SK-N-SH treated with all-trans-retinoic acid at 6 μM for 48 hours (cell line): ENCODE measurements around the gene CNTN4.

Experiments
- ATAC-seq: fragments of 200-7000 bp; cut with Tn5 transposase; 3 replicates; pipeline ENCODE4 v1.9.1; 2020; ENCODE audit warnings: mild to moderate bottlenecking, moderate library complexity
- ARNTL ChIP-seq: fragments of 450-650 bp; formaldehyde crosslinking; IDR thresholded peaks from 2 replicates; pipeline ENCODE4 v1.5.0; 2020; ENCODE audit warnings: low read depth, mild to moderate bottlenecking, moderate library complexity, borderline replicate concordance
- BACH2 ChIP-seq: fragments of 250-450 bp; sonication (Bioruptor Pico); IDR thresholded peaks from 2 replicates; pipeline ENCODE4 v1.9.0; 2021; ENCODE audit warnings: mild to moderate bottlenecking, borderline replicate concordance
- CSDC2 ChIP-seq: fragments of 250-450 bp; sonication (Bioruptor Pico); IDR thresholded peaks from 2 replicates; pipeline ENCODE4 v1.5.0; 2020; ENCODE audit warnings: mild to moderate bottlenecking, moderate library complexity
- CSRNP3 ChIP-seq: fragments of 250-450 bp; sonication (Bioruptor Pico); IDR thresholded peaks from 2 replicates; pipeline ENCODE4 v1.5.1; 2021; ENCODE audit warnings: mild to moderate bottlenecking, moderate library complexity
- ESRRG ChIP-seq: fragments of 250-450 bp; sonication (Bioruptor Pico); IDR thresholded peaks from 2 replicates; pipeline ENCODE4 v1.6.1; 2021; ENCODE audit warnings: mild to moderate bottlenecking
- GLIS3 ChIP-seq: fragments of 250-450 bp; sonication (Bioruptor Pico); IDR thresholded peaks from 2 replicates; pipeline ENCODE4 v1.5.0; 2020; ENCODE audit warnings: mild to moderate bottlenecking, moderate library complexity
- ISL1 ChIP-seq: fragments of 250-450 bp; sonication (Bioruptor Pico); IDR thresholded peaks from 2 replicates; pipeline ENCODE4 v2.1.2; 2022; ENCODE audit warnings: mild to moderate bottlenecking, moderate library complexity
- OSR1 ChIP-seq: fragments of 250-450 bp; sonication (Bioruptor Pico); IDR thresholded peaks from 2 replicates; pipeline ENCODE4 v1.8.0; 2022; ENCODE audit warnings: moderate library complexity, mild to moderate bottlenecking, inconsistent platforms
- PATZ1 ChIP-seq: fragments of 250-450 bp; sonication (Bioruptor Pico); IDR thresholded peaks from 2 replicates; pipeline ENCODE4 v1.8.0; 2020; ENCODE audit warnings: mild to moderate bottlenecking, moderate library complexity, borderline replicate concordance
- POU6F1 ChIP-seq: fragments of 250-450 bp; sonication (Bioruptor Pico); IDR thresholded peaks from 2 replicates; pipeline ENCODE4 v1.8.0; 2021; ENCODE audit warnings: low read depth, mild to moderate bottlenecking, moderate library complexity, borderline replicate concordance
- PPARA ChIP-seq: fragments of 250-450 bp; sonication (Bioruptor Pico); IDR thresholded peaks from 2 replicates; pipeline ENCODE4 v1.5.0; 2020; ENCODE audit warnings: mild to moderate bottlenecking, borderline replicate concordance
- SNAI2 ChIP-seq: fragments of 250-450 bp; sonication (Bioruptor Pico); IDR thresholded peaks from 2 replicates; pipeline ENCODE4 v1.5.0; 2020; ENCODE audit warnings: mild to moderate bottlenecking, moderate library complexity
- TCF4 ChIP-seq: fragments of 250-450 bp; sonication (Bioruptor Pico); IDR thresholded peaks from 2 replicates; pipeline ENCODE4 v1.8.0; 2021; ENCODE audit warnings: mild to moderate bottlenecking, moderate library complexity, borderline replicate concordance
- TOX ChIP-seq: fragments of 250-450 bp; sonication (Bioruptor Pico); IDR thresholded peaks from 2 replicates; pipeline ENCODE4 v1.8.0; 2021; ENCODE audit warnings: mild to moderate bottlenecking, moderate library complexity, borderline replicate concordance
- TSHZ2 ChIP-seq: fragments of 250-450 bp; sonication (Bioruptor Pico); IDR thresholded peaks from 2 replicates; pipeline ENCODE4 v1.5.0; 2020; ENCODE audit warnings: mild to moderate bottlenecking, moderate library complexity
- ZC3H10 ChIP-seq: fragments of 250-450 bp; sonication (Bioruptor Pico); IDR thresholded peaks from 2 replicates; pipeline ENCODE4 v1.5.1; 2021; ENCODE audit warnings: mild to moderate bottlenecking, moderate library complexity
- ZFP3 ChIP-seq: fragments of 250-450 bp; sonication (Bioruptor Pico); IDR thresholded peaks from 2 replicates; pipeline ENCODE4 v1.5.0; 2020; ENCODE audit warnings: mild to moderate bottlenecking, moderate library complexity
- ZFP30 ChIP-seq: fragments of 450-650 bp; formaldehyde crosslinking; IDR thresholded peaks from 2 replicates; pipeline ENCODE4 v1.5.0; 2022; ENCODE audit warnings: mild to moderate bottlenecking, moderate library complexity
- ZNF565 ChIP-seq: fragments of 450-650 bp; formaldehyde crosslinking; conservative IDR thresholded peaks from 2 replicates; pipeline ENCODE4 v1.5.0; 2020; ENCODE audit warnings: low read depth, mild to moderate bottlenecking, moderate library complexity
- ZNF70 ChIP-seq: fragments of 450-650 bp; formaldehyde crosslinking; IDR thresholded peaks from 2 replicates; pipeline ENCODE4 v1.5.0; 2020; ENCODE audit warnings: mild to moderate bottlenecking, moderate library complexity
- ZNF8 ChIP-seq: fragments of 450-650 bp; formaldehyde crosslinking; IDR thresholded peaks from 2 replicates; pipeline ENCODE4 v1.5.0; 2020; ENCODE audit warnings: mild to moderate bottlenecking, moderate library complexity

The CNTN4 gene

GRCh38 chr3:2851835-2852234 is 753.2 kb downstream of the CNTN4 start:
- TF ChIP-seq SNAI2 (CRISPR knock-in tag) (no peak), TOX (CRISPR knock-in tag) (no peak), GLIS3 (CRISPR knock-in tag) (no peak), ZFP30 (CRISPR knock-in tag) (no peak), TCF4 (CRISPR knock-in tag) (no peak), ESRRG (CRISPR knock-in tag) (no peak), ZC3H10 (CRISPR knock-in tag) (no peak), CSRNP3 (CRISPR knock-in tag) (no peak), POU6F1 (CRISPR knock-in tag) (no peak), BACH2 (CRISPR knock-in tag) (no peak), ZNF8 (CRISPR knock-in tag) (no peak), ARNTL (CRISPR knock-in tag) (no peak), ISL1 (CRISPR knock-in tag) (no peak), CSDC2 (CRISPR knock-in tag) (no peak), TSHZ2 (CRISPR knock-in tag) (no peak), PPARA (CRISPR knock-in tag) (no peak), OSR1 (no peak), ZFP3 (CRISPR knock-in tag) (no peak), ZNF565 (CRISPR knock-in tag) (no peak), ZNF70 (no peak)
- TF ChIP-seq, all 23 proteins: peak for 0
- ATAC-seq = no peak

GRCh38 chr3:2853651-2854050 is 755.0 kb downstream of the CNTN4 start:
- ATAC-seq = no peak
- TF ChIP-seq GLIS3 (CRISPR knock-in tag) = no peak
- TF ChIP-seq ZFP30 (CRISPR knock-in tag) = no peak
- TF ChIP-seq ZNF8 (CRISPR knock-in tag) = no peak
- TF ChIP-seq OSR1 = no peak
- TF ChIP-seq TOX (CRISPR knock-in tag) = no peak

- TF ChIP-seq OSR1 (no peak), ARNTL (CRISPR knock-in tag) (no peak)
- ATAC-seq = no peak
Measured at GRCh38 chr3:2856138-2857133, 757.8 kb downstream of the CNTN4 start.

- ATAC-seq = no peak
- TF ChIP-seq PATZ1 (CRISPR knock-in tag) (no peak), CSDC2 (CRISPR knock-in tag) (no peak)
Measured at GRCh38 chr3:2860626-2861025, 762.0 kb downstream of the CNTN4 start.
